ENCODE data around the gene PANK4.

Gene PANK4

DNA sequence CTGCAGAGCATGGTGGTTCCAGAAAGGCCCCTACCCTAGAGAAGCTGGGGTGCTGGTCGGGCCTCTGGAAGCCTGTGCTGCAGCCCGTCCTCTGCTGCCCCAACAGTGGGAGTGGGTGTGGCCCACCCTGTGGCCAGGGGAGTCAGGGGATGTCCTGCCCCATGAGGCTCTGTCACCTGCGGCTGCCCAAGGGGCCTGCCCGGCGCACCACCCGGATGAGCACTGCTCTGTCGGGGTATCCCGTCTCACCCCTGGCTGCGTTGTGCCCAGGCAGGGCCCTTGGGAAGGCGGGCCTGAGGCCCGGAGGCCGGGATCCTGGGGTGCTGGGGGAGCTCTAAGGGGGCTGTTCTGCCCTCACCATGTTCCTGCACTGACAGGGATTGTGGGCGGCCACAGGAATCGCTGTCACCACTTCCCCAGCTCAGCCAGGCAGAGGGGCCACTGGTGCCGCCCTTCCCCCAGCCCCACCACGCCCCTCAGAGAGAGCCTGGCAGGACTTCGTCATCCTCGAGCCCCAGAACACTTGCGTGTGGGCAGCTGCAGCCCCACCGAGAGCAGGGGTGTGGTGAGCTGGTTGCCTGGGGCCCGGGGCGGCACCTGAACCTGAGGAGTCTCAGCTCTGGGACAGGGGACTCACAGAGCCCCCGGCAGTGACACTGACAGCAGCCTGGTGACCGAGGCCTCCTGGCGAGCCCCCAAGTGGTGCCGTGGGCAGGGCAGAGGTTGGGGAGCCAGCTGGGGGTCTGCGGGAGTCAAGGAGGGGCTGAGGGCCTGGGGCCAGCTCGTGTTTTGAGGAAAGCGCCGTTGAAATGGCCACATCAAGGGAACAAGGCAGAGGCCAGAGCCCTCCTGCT lies 20.2 kb downstream of the PANK4 start:
- Histone ChIP-seq H3K9me3 (ENCODE audit: insufficient read depth, low read length) (no peaks in the 10 kb centered on the region), H3K4me2 (ENCODE audit: low read depth, low read length, poor library complexity, severe bottlenecking) (no peak overlapping the region), H3K36me3 (ENCODE audit: low read length) (no peaks in the 10 kb centered on the region), H4K20me1 (ENCODE audit: low read depth, low read length) (no peaks in the 10 kb centered on the region), H3F3A (ENCODE audit: insufficient read depth) (no peaks in the 10 kb centered on the region), H3K4me3 (ENCODE audit: insufficient read depth, low read length, poor library complexity, severe bottlenecking) (no peak overlapping the region), H3K27ac (ENCODE audit: low read depth, low read length) (no peak overlapping the region), H3K9me2 (replicated peaks; ENCODE audit: insufficient read depth, low read length) (no peaks in the 10 kb centered on the region), H2AFZ (ENCODE audit: low read depth, low read length, severe bottlenecking) (no peak overlapping the region), H3K27me3 (ENCODE audit: low read length) (no peaks in the 10 kb centered on the region), H3K79me2 (ENCODE audit: insufficient read depth, low read length) (no peaks in the 10 kb centered on the region), H3K9ac (ENCODE audit: low read length) (no peak overlapping the region)
- TF ChIP-seq EZH2phosphoT487 (conservative IDR thresholded peaks at IDR 0.05; ENCODE audit: low read length) = no peak
- TF ChIP-seq, protein P1, sequence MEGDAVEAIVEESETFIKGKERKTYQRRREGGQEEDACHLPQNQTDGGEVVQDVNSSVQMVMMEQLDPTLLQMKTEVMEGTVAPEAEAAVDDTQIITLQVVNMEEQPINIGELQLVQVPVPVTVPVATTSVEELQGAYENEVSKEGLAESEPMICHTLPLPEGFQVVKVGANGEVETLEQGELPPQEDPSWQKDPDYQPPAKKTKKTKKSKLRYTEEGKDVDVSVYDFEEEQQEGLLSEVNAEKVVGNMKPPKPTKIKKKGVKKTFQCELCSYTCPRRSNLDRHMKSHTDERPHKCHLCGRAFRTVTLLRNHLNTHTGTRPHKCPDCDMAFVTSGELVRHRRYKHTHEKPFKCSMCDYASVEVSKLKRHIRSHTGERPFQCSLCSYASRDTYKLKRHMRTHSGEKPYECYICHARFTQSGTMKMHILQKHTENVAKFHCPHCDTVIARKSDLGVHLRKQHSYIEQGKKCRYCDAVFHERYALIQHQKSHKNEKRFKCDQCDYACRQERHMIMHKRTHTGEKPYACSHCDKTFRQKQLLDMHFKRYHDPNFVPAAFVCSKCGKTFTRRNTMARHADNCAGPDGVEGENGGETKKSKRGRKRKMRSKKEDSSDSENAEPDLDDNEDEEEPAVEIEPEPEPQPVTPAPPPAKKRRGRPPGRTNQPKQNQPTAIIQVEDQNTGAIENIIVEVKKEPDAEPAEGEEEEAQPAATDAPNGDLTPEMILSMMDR (IDR thresholded peaks at IDR 0.05; ENCODE audit: insufficient read depth, low read length, poor library complexity, severe bottlenecking) = no peak

DNA sequence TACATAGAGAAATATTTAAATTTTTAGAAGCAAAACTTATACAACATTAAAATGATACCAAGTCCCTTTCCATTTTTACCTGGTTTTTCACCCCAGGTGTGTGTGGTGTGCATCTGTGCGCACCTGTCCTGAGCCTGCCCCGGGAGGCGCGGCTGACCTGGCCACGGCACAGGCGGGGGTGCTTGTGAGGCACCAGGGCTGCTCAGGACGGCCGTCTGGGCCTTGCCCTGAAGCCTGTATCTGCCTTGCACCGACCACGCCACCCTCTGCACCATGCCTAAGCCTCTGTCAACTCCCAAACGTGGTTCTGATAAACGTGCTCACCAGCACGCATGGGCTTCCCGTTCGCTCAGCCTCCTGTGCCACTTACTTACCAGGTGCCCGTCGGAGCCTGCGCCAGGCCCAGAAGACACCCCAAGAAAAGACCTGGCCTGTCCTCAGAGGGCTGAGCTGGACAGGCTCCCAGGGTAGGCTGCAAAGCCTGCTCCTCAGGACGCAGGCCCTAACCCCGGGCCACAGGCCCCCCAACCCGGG lies 20.9 kb downstream of the PANK4 start:
- no peak overlapping the region for H3K27ac ChIP-seq (ENCODE audit: low read depth, low read length)
- H2AFZ ChIP-seq (ENCODE audit: low read depth, low read length, severe bottlenecking) = no peak overlapping the region
- no peaks in the 10 kb centered on the region for H3K79me2 ChIP-seq (ENCODE audit: insufficient read depth, low read length)
- TF ChIP-seq EZH2phosphoT487 (conservative IDR thresholded peaks at IDR 0.05; ENCODE audit: low read length) = no peak
- TF ChIP-seq, protein P1 (IDR thresholded peaks at IDR 0.05; ENCODE audit: insufficient read depth, low read length, poor library complexity, severe bottlenecking) = no peak
- H3K27me3 ChIP-seq (ENCODE audit: low read length) = no peaks in the 10 kb centered on the region
- H3K9me3 ChIP-seq (ENCODE audit: insufficient read depth, low read length) = no peaks in the 10 kb centered on the region
- no peak overlapping the region for H3K4me3 ChIP-seq (ENCODE audit: insufficient read depth, low read length, poor library complexity, severe bottlenecking)
- no peaks in the 10 kb centered on the region for H3K9me2 ChIP-seq (replicated peaks; ENCODE audit: insufficient read depth, low read length)
- H3K36me3 ChIP-seq (ENCODE audit: low read length) = no peaks in the 10 kb centered on the region
- no peaks in the 10 kb centered on the region for H3F3A ChIP-seq (ENCODE audit: insufficient read depth)
- H3K4me2 ChIP-seq (ENCODE audit: low read depth, low read length, poor library complexity, severe bottlenecking) = no peak overlapping the region
- no peak overlapping the region for H3K9ac ChIP-seq (ENCODE audit: low read length)
- H4K20me1 ChIP-seq (ENCODE audit: low read depth, low read length) = no peaks in the 10 kb centered on the region

DNA sequence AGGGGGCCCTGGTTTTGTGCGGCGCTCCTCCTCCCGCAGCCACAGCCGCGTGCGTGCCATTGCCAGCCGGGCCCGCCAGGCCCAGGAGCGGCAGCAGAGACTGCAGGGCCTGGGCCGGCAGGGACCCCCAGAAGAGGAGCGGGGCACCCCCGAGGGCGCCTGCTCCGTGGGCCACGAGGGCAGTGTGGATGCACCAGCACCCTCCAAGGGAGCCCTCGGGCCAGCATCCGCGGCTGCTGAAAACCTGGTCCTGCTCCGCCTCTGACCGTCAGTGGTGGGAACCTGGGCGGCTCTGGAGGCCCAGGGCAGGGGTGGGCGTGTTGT lies 21.5 kb downstream of the PANK4 start:
- H3K9me3 ChIP-seq (ENCODE audit: insufficient read depth, low read length) = no peaks in the 10 kb centered on the region
- no peaks in the 10 kb centered on the region for H4K20me1 ChIP-seq (ENCODE audit: low read depth, low read length)
- H3K36me3 ChIP-seq (ENCODE audit: low read length) = no peaks in the 10 kb centered on the region
- TF ChIP-seq EZH2phosphoT487 (conservative IDR thresholded peaks at IDR 0.05; ENCODE audit: low read length) = no peak
- TF ChIP-seq, protein P1 (IDR thresholded peaks at IDR 0.05; ENCODE audit: insufficient read depth, low read length, poor library complexity, severe bottlenecking) = no peak
- no peaks in the 10 kb centered on the region for H3K27me3 ChIP-seq (ENCODE audit: low read length)
- H2AFZ ChIP-seq (ENCODE audit: low read depth, low read length, severe bottlenecking) = no peak overlapping the region
- no peak overlapping the region for H3K4me3 ChIP-seq (ENCODE audit: insufficient read depth, low read length, poor library complexity, severe bottlenecking)
- H3F3A ChIP-seq (ENCODE audit: insufficient read depth) = no peaks in the 10 kb centered on the region
- H3K9me2 ChIP-seq (replicated peaks; ENCODE audit: insufficient read depth, low read length) = no peaks in the 10 kb centered on the region
- no peaks in the 10 kb centered on the region for H3K79me2 ChIP-seq (ENCODE audit: insufficient read depth, low read length)
- no peak overlapping the region for H3K4me2 ChIP-seq (ENCODE audit: low read depth, low read length, poor library complexity, severe bottlenecking)
- no peak overlapping the region for H3K27ac ChIP-seq (ENCODE audit: low read depth, low read length)
- H3K9ac ChIP-seq (ENCODE audit: low read length) = no peak overlapping the region
